Measurements from ENCODE around the gene LARP4.

GRCh38 chr12:50525422-50525821 is 124.7 kb downstream of the LARP4 start:
- TF ChIP-seq EZH2 (IDR thresholded peaks at IDR 0.05) (no peak), POLR2AphosphoS5 (IDR thresholded peaks at IDR 0.05; ENCODE audit: borderline replicate concordance, low read depth, low read length) (no peak), FOXP2 (optimal IDR thresholded peaks at IDR 0.05; ENCODE audit: control extremely low read depth, extremely low read length, insufficient read depth) (no peak)
